ENCODE data around the gene MCEMP1.

DNA sequence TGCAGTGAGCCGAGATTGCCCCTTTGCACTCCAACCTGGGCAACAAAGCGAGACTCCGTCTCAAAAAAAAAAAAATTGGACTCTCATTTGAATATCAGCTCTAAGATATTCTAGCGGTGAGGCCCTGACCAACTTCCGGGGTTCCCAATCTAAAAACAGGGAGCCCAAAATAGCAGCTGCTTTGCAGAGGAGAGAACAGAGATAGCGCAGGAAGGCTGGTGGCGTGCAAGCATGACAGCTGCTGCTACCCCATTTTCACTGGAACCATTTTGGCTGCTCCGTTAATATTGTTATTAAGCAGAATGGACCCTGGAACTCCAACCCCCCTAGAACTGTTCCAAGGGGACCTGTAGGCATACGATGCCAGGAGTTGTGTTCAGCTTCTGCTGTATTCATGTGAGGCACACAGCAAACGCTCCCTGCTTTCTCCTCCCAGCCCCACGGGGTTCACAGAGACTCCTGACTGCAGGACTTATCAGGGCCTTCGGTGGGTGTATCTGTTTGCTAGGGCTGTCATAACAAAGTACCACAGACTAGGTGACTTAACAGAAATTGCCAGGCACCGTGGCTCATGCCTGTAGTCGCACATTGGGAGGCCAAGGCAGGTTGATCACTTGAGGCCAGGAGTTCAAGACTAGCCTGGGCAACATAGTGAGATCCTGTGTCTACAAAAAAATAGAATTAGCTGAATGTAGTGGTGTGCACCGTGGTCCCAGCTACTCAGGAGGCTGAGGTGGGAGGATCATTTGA lies 28.4 kb upstream of the MCEMP1 start:
- TF ChIP-seq, protein P1, sequence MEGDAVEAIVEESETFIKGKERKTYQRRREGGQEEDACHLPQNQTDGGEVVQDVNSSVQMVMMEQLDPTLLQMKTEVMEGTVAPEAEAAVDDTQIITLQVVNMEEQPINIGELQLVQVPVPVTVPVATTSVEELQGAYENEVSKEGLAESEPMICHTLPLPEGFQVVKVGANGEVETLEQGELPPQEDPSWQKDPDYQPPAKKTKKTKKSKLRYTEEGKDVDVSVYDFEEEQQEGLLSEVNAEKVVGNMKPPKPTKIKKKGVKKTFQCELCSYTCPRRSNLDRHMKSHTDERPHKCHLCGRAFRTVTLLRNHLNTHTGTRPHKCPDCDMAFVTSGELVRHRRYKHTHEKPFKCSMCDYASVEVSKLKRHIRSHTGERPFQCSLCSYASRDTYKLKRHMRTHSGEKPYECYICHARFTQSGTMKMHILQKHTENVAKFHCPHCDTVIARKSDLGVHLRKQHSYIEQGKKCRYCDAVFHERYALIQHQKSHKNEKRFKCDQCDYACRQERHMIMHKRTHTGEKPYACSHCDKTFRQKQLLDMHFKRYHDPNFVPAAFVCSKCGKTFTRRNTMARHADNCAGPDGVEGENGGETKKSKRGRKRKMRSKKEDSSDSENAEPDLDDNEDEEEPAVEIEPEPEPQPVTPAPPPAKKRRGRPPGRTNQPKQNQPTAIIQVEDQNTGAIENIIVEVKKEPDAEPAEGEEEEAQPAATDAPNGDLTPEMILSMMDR (IDR thresholded peaks at IDR 0.05) = no peak
- TF ChIP-seq ZFX (IDR thresholded peaks at IDR 0.05; ENCODE audit: borderline replicate concordance) = no peak
